Measurements from ENCODE around the gene SUSD2. TPM values are rescaled to one million over a fixed set of nuclear protein-coding genes. Genes with fewer than 3 reads are reported as not detected.

SUSD2 gene
- total RNA-seq, 2 experiments from 2014 or later, result 0.52 to 0.96 TPM

Other genes starting within 250 kb of the SUSD2 start
- gene GSTT2B, start 220.3 kb upstream of the SUSD2 start, total RNA-seq, result not detected
- not detected for gene DDTL, start 214.6 kb upstream of the SUSD2 start, total RNA-seq
- gene DDT, start 207.0 kb upstream of the SUSD2 start, total RNA-seq, result 100 to 1,000 TPM; 121 to 128 TPM
- gene GSTT2, start 201.4 kb upstream of the SUSD2 start, total RNA-seq, result not detected
- not detected for gene GSTT4, start 176.0 kb upstream of the SUSD2 start, total RNA-seq
- 100 to 1,000 TPM in 1 of 2 experiments, 10 to 100 TPM in 1; 92.4 to 143 TPM for gene CABIN1, start 170.2 kb upstream of the SUSD2 start, total RNA-seq
- gene GGT5, start 63.6 kb downstream of the SUSD2 start, total RNA-seq, result under 1 TPM in 1 of 2 experiments, not detected in 1; 0.40 TPM
- gene SPECC1L, start 89.3 kb downstream of the SUSD2 start, total RNA-seq, result 10 to 100 TPM; 55.3 to 57.4 TPM
- gene ADORA2A, start 246.1 kb downstream of the SUSD2 start, total RNA-seq, result 10 to 100 TPM; 19.7 to 21.1 TPM